Neutrophil (primary cell): ENCODE measurements around the gene LEKR1.

Experiments used
- H3K27ac ChIP-seq: fragments of 200-600 bp; sonication (generic); 2 replicates; pipeline ENCODE4 v1.5.1; 2016; ENCODE audit warnings: mild to moderate bottlenecking, moderate library complexity
- H3K27me3 ChIP-seq: fragments of 200-600 bp; sonication (generic); 2 replicates; pipeline ENCODE4 v1.6.0; 2016; ENCODE audit warnings: mild to moderate bottlenecking
- H3K36me3 ChIP-seq: fragments of 200-600 bp; sonication (generic); 2 replicates; pipeline ENCODE4 v1.5.1; 2017
- H3K4me1 ChIP-seq, 2 experiments: fragments of 200-600 bp in 1 of 2; sonication (generic) in 1 of 2; 1 replicate in 1 of 2; 2 replicates in 1 of 2; pipeline versions ENCODE4 v1.5.1 to v1.6.1; 2013 to 2016; ENCODE audit warnings: low read depth in 1 of 2, low read length in 1 of 2, mild to moderate bottlenecking in 1 of 2, moderate library complexity in 1 of 2; ENCODE audit not compliant: control insufficient read depth in 1 of 2, insufficient read depth in 1 of 2
- H3K4me3 ChIP-seq, 2 experiments: fragments of 200-600 bp in 1 of 2; sonication (generic) in 1 of 2; 1 replicate in 1 of 2; 2 replicates in 1 of 2; pipeline ENCODE4 v1.5.1; 2013 to 2016; ENCODE audit warnings: low read depth in 1 of 2, low read length in 1 of 2, mild to moderate bottlenecking in 1 of 2, moderate library complexity in 1 of 2
- H3K9me3 ChIP-seq: fragments of 200-600 bp; sonication (generic); 2 replicates; pipeline ENCODE4 v1.5.1; 2016
- TF ChIP-seq, protein P1 (sequence below): fragments of 200-600 bp; sonication (generic); IDR thresholded peaks from 2 replicates; pipeline ENCODE4 v1.5.1; 2016; ENCODE audit warnings: antibody characterized with exemption

The LEKR1 gene

GRCh38 chr3:157089455-157090221, 263.5 kb downstream of the LEKR1 start:
- TF ChIP-seq, protein P1, sequence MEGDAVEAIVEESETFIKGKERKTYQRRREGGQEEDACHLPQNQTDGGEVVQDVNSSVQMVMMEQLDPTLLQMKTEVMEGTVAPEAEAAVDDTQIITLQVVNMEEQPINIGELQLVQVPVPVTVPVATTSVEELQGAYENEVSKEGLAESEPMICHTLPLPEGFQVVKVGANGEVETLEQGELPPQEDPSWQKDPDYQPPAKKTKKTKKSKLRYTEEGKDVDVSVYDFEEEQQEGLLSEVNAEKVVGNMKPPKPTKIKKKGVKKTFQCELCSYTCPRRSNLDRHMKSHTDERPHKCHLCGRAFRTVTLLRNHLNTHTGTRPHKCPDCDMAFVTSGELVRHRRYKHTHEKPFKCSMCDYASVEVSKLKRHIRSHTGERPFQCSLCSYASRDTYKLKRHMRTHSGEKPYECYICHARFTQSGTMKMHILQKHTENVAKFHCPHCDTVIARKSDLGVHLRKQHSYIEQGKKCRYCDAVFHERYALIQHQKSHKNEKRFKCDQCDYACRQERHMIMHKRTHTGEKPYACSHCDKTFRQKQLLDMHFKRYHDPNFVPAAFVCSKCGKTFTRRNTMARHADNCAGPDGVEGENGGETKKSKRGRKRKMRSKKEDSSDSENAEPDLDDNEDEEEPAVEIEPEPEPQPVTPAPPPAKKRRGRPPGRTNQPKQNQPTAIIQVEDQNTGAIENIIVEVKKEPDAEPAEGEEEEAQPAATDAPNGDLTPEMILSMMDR = no peak
- peak overlapping the region; percentile 13 for H3K27ac ChIP-seq

DNA sequence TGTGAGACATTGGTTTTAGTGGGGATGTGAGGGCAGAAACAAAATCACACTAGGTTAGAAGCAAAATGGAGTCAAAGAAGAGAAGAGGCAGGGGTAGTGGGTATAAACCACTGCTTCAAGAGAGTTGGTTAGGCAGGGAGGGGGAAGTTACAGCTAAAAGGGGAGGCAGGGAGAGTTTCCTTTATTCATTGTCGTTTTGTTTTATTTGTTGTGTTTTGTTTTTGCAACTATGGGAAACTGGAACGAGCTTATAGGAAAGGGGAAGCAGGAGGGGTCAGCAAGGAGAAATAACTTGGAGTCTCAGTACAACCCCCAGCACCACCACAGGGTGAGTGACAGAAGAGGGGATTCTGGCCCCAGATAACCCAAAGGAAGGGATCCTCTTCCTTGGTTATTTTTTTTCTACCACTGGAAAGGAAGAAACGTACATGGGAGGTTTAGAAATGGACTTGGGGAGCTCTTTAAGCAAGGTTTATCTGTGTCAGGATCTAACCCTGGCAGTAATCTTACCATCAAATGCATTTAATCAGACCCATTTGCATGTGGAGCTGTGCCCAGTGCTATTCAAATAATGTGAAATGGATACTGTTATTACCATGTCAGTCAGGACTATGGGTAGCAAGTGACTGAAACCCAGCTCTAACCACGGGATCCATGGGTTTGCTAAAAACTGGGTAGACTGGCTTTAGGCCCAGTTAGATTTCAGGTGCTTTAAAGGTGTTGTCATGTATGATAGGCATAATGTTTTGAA, 265.1 kb downstream of the LEKR1 start:
- Histone ChIP-seq H3K27me3 (peaks cover 24% of the 10 kb centered on the region), H3K4me1 (peaks cover 20 to 23% of the 10 kb centered on the region in 2 experiments), H3K9me3 (no peaks in the 10 kb centered on the region), H3K36me3 (no peaks in the 10 kb centered on the region), H3K4me3 (no peak overlapping the region), H3K27ac (no peak overlapping the region)
- TF ChIP-seq, protein P1 = no peak

More at GRCh38 chr3:157089455-157090221, 263.5 kb downstream of the LEKR1 start:
- peak overlapping the region; percentile 65 to 72 for H3K4me3 ChIP-seq
- peaks cover 20 to 23% of the 10 kb centered on the region in 2 experiments for H3K4me1 ChIP-seq
- no peaks in the 10 kb centered on the region for H3K9me3 ChIP-seq
- peaks cover 21% of the 10 kb centered on the region for H3K27me3 ChIP-seq
- H3K36me3 ChIP-seq = no peaks in the 10 kb centered on the region

DNA sequence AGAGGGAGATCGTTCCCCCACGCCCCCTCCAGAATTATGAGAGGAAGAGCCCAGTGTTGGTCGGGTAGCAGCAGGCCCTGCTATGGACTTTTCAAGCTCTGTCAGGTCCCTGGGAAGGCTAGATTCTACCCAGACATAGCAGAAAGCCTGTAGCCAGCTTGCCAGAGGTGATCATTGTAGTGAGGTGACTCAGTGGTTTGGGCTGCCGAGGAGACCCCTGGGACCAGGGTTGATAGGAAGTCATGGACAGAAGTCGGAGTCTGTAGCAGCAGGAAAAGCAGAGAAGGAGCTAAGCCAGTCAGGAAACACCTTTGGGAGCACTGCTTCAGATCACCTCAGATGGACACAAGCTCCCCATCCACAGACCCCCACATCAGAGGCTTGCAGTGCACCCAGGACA, 266.1 kb downstream of the LEKR1 start:
- H3K4me3 ChIP-seq = no peak overlapping the region
- no peaks in the 10 kb centered on the region for H3K9me3 ChIP-seq
- peaks cover 20 to 23% of the 10 kb centered on the region in 2 experiments for H3K4me1 ChIP-seq

GRCh38 chr3:157093096-157093495, 266.9 kb downstream of the LEKR1 start:
- H3K4me3 ChIP-seq = no peak overlapping the region
- H3K27me3 ChIP-seq = peaks cover 26% of the 10 kb centered on the region
- TF ChIP-seq, protein P1 = no peak
- peaks cover 20 to 22% of the 10 kb centered on the region in 2 experiments for H3K4me1 ChIP-seq
- no peaks in the 10 kb centered on the region for H3K36me3 ChIP-seq
- no peak overlapping the region for H3K27ac ChIP-seq
- no peaks in the 10 kb centered on the region for H3K9me3 ChIP-seq

More for the DNA sequence above, 266.1 kb downstream of the LEKR1 start:
- no peaks in the 10 kb centered on the region for H3K36me3 ChIP-seq
- H3K27me3 ChIP-seq = peaks cover 29% of the 10 kb centered on the region
- H3K27ac ChIP-seq = no peak overlapping the region
- TF ChIP-seq, protein P1 = no peak

- Histone ChIP-seq H3K9me3 (no peaks in the 10 kb centered on the region), H3K4me1 (peaks cover 9 to 11% of the 10 kb centered on the region in 2 experiments), H3K27me3 (peaks cover 25% of the 10 kb centered on the region), H3K27ac (no peak overlapping the region), H3K36me3 (no peaks in the 10 kb centered on the region), H3K4me3 (no peak overlapping the region)
- TF ChIP-seq, protein P1 = no peak
Measured at GRCh38 chr3:157094301-157094700, 268.1 kb downstream of the LEKR1 start.
